ENCODE measurements around the gene TSPAN16.
A peak's percentile ranks its signal among the peaks of the same experiment; 100 is the strongest.

The TSPAN16 gene, protein sequence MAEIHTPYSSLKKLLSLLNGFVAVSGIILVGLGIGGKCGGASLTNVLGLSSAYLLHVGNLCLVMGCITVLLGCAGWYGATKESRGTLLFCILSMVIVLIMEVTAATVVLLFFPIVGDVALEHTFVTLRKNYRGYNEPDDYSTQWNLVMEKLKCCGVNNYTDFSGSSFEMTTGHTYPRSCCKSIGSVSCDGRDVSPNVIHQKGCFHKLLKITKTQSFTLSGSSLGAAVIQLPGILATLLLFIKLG

DNA sequence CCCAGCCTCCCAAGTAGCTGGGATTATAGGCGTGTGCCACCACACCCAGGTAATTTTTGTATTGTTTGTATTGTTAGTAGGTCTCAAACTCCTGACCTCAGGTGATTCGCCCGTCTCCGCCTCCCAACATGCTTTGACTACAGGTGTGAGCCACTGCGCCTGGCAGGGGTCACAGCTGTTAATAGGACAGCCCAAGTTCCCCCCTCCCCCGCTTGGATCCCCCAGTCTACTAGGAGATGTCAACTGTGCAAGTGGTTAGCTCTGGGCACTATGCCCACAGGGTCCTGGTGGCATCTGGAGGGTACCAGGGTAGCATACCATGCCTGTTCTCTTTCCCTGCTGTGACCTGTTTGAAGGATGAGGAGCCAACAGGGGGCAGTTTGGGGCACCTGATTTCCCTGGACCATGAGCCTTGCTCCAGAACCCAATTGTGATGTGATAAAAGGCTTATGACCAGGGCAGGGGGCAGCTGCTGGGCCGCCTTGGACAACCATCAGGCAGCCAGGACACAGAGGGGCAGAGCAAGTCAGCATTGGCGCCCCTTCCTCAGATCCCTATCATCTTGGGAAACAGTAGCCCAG is at the start of gene TSPAN16:
Gene TSPAN16, plus strand, starts transcription at position 496 of the 581 bp plus-strand sequence. CDS start 138 bp downstream, outside the sequence.
- peak; percentile 9 for TF ChIP-seq CTCF (IDR thresholded peaks at IDR 0.05; ENCODE audit: low read length, missing control alignments)
- no peak for DNase-seq (ENCODE audit: low read depth)
- no peak within 1 kb of the TSS for H3K4me3 ChIP-seq (replicated peaks; ENCODE audit: low read depth, low read length)

- DNase-seq (ENCODE audit: low read depth): no peak
- H3K4me3 ChIP-seq (replicated peaks; ENCODE audit: low read depth, low read length): no peak overlapping the region
- no peak for TF ChIP-seq CTCF (IDR thresholded peaks at IDR 0.05; ENCODE audit: low read length, missing control alignments)
These were observed 49.0 kb upstream of the TSPAN16 start for GRCh38 chr19:11246941-11247340.

DNA sequence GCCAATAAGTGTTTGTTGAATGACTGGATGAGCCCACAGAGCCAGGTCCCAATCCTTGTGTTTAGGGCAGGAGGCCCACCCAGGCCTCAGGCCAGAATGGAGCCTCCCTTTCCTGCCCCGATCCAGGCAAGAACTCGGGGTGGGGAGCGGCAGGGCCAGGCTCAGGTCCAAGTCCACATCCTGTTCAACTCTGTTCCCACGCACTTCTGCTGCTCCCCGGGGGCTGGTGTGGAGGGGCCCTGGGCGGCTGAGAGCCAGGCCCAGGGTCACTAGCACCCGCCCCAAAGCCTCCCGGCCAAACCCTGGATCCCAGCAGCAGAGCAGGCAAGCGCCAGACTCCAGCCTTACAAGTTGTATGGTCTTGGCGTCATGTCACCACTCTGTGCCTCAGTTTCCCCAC is 48.6 kb upstream of the TSPAN16 start:
- no peak overlapping the region for H3K4me3 ChIP-seq (replicated peaks; ENCODE audit: low read depth, low read length)
- DNase-seq (ENCODE audit: low read depth): peak; percentile 89
- no peak for TF ChIP-seq CTCF (IDR thresholded peaks at IDR 0.05; ENCODE audit: low read length, missing control alignments)

- DNase-seq (ENCODE audit: low read depth): no peak
- no peak overlapping the region for H3K4me3 ChIP-seq (replicated peaks; ENCODE audit: low read depth, low read length)
- TF ChIP-seq CTCF (IDR thresholded peaks at IDR 0.05; ENCODE audit: low read length, missing control alignments): no peak
These were observed 48.0 kb upstream of the TSPAN16 start for GRCh38 chr19:11247934-11248333.

GRCh38 chr19:11248852-11249251 is 47.1 kb upstream of the TSPAN16 start:
- no peak overlapping the region for H3K4me3 ChIP-seq (replicated peaks; ENCODE audit: low read depth, low read length)
- DNase-seq (ENCODE audit: low read depth): no peak
- TF ChIP-seq CTCF (IDR thresholded peaks at IDR 0.05; ENCODE audit: low read length, missing control alignments): no peak

GRCh38 chr19:11251217-11251616 is 44.7 kb upstream of the TSPAN16 start:
- no peak for TF ChIP-seq CTCF (IDR thresholded peaks at IDR 0.05; ENCODE audit: low read length, missing control alignments)
- no peak overlapping the region for H3K4me3 ChIP-seq (replicated peaks; ENCODE audit: low read depth, low read length)
- DNase-seq (ENCODE audit: low read depth): no peak
